KOPT-K1 (cell line): ENCODE measurements around the gene ATOSB.
"Not testable (repeated sequence)": the region's sequence is repeated elsewhere in the genome, so short reads cannot be mapped to it uniquely, and the experiment has no call there.

Experiments used
- H3K27ac ChIP-seq: fragments of 200-600 bp; sonication (generic); 2 replicates; pipeline ENCODE4 v1.5.1; 2016; ENCODE audit warnings: antibody characterized with exemption, mild to moderate bottlenecking, low read depth, low read length; ENCODE audit not compliant: poor library complexity, severe bottlenecking
- H3K36me3 ChIP-seq: fragments of 200-600 bp; sonication (generic); 2 replicates; pipeline ENCODE4 v1.5.1; 2017; ENCODE audit warnings: antibody characterized with exemption, mild to moderate bottlenecking, low read length, moderate library complexity; ENCODE audit not compliant: insufficient read depth
- H3K9me3 ChIP-seq: fragments of 200-600 bp; sonication (generic); 2 replicates; pipeline ENCODE4 v1.5.1; 2017; ENCODE audit warnings: antibody characterized with exemption, low read length, mild to moderate bottlenecking; ENCODE audit not compliant: insufficient read depth, poor library complexity, severe bottlenecking

Gene ATOSB, protein sequence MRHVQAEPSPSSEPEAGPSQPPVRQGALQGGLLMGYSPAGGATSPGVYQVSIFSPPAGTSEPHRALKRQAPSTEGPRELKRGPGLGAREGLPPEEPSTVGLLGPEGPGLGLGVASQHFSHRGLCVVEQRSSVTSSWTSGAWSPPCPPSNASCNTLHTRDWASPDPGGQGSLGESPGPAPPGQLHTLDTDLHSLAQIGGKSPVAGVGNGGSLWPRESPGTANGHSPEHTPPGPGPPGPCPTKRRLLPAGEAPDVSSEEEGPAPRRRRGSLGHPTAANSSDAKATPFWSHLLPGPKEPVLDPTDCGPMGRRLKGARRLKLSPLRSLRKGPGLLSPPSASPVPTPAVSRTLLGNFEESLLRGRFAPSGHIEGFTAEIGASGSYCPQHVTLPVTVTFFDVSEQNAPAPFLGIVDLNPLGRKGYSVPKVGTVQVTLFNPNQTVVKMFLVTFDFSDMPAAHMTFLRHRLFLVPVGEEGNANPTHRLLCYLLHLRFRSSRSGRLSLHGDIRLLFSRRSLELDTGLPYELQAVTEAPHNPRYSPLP

GRCh38 chr9:35115680-35116538 is at the start of gene ATOSB:
TSS of gene ATOSB (minus strand) at chr9:35115862. CDS start at chr9:35108274, 7,588 bp downstream.
- Histone ChIP-seq H3K36me3 (no peaks in the 10 kb centered on the region), H3K27ac (peak within 1 kb of the TSS; percentile 69), H3K9me3 (no peaks in the 10 kb centered on the region)

GRCh38 chr9:35164711-35165110 is 49.0 kb upstream of the ATOSB start:
- Histone ChIP-seq H3K9me3 (peaks cover 10% of the 10 kb centered on the region), H3K27ac (no peak overlapping the region), H3K36me3 (no peaks in the 10 kb centered on the region)

- Histone ChIP-seq H3K9me3 (peaks cover 10% of the 10 kb centered on the region), H3K36me3 (no peaks in the 10 kb centered on the region), H3K27ac (no peak overlapping the region)
Observed at GRCh38 chr9:35163413-35163812, 47.8 kb upstream of the ATOSB start.

DNA sequence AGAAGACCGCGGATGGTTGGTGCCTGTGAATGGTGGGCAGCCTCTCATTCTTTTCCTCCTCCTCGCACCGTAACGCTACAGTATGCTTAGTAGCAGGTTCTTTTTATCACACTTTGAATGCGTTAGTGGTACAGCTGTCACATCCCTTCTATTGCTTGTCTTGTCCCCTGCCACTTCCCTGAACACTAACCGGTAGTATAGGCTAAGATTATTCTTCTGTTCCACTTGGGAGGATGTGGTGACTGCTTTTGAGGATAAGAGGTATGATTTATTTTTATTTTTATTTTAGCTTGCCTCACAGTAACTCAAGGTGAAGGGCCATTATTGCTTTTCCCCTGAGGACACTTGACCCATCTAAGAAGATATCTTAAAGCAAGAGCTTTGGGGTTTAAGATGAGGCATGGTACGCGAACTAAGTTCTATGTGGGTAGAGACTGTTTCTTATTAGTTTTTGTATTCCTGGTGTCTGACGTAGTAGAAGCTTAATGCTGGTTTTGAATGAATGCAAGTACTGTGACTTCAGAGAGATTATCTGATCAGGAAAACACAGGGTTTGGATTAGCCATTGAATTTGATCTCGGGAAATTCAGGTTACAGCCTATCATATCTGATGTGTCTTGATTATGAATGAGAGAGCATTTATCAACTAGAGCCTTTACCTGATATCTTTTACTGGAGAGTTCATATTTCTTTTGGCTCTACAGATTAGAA is 47.1 kb upstream of the ATOSB start:
- peaks cover 10% of the 10 kb centered on the region for H3K9me3 ChIP-seq
- no peaks in the 10 kb centered on the region for H3K36me3 ChIP-seq
- H3K27ac ChIP-seq: no peak overlapping the region

GRCh38 chr9:35161713-35162604 is 46.3 kb upstream of the ATOSB start, which contains the start of gene UNC13B:
TSS of gene UNC13B (plus strand) at chr9:35162009. CDS start at chr9:35162284, 275 bp downstream.
- H3K36me3 ChIP-seq: no peaks in the 10 kb centered on the region
- no peak within 1 kb of the TSS for H3K27ac ChIP-seq
- H3K9me3 ChIP-seq: peaks cover 10% of the 10 kb centered on the region

GRCh38 chr9:35158501-35159280 is 43.0 kb upstream of the ATOSB start:
- Histone ChIP-seq H3K27ac (no peak overlapping the region), H3K36me3 (no peaks in the 10 kb centered on the region), H3K9me3 (peaks cover 10% of the 10 kb centered on the region)

DNA sequence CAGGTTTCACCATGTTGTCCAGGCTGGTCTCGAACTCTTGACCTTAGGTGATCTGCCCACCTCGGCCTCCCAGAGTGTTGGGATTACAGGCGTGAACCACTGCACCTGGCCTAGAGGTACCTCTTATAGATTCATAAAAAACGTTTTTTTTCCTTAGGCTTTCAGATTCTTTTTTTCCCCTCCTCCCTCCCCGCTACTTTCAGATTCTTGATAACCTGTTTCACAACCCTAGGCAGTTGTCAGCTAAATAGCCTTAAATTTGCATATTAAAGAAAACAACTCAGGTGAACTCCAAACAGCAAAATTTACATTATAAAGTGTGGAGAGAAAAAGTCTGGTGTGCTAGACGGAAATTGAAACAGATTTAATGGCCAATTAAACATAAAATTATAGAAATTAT is 42.2 kb upstream of the ATOSB start:
- H3K9me3 ChIP-seq: peaks cover 10% of the 10 kb centered on the region
- not testable (repeated sequence) for H3K27ac ChIP-seq, H3K36me3 ChIP-seq

DNA sequence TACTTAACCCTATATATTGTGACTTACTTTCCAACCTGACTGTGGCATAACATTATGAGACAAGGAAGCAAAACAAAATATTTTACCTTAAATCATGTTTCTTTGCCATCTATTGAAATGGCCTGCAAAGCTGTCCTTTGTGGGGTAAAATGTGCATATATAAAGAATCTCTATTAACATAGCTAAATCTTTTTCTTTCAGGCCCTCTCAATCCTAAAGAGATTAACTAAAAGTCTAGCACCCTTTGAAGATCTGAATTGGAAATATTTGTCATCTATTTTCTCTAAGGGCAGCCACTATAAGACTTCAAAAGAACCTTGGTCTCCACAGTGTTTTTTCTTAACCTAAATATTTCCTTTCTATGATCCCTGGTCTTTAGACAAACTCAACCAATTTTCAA is 41.1 kb upstream of the ATOSB start:
- no peaks in the 10 kb centered on the region for H3K36me3 ChIP-seq
- H3K9me3 ChIP-seq: peaks cover 5% of the 10 kb centered on the region
- no peak overlapping the region for H3K27ac ChIP-seq

DNA sequence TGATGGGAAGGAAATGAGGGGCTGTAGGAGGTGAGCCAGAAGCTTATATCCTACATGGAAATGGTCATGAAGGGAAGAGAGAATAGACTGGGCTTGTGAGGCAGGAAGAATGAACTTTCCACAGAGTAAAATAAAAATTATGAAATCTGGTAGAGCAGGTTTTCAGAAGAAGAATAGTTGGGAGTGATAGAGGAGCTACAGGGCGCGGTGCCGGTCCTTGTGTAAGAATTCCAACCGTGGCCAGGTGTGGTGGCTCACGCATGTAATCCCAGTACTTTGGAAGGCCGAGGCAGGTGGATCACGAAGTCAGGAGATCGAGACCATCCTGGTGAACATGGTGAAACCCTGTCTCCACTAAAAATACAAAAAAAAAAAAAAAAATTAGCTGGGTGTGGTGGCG is 37.3 kb upstream of the ATOSB start:
- Histone ChIP-seq H3K27ac (no peak overlapping the region), H3K36me3 (no peaks in the 10 kb centered on the region), H3K9me3 (peaks cover 31% of the 10 kb centered on the region)

DNA sequence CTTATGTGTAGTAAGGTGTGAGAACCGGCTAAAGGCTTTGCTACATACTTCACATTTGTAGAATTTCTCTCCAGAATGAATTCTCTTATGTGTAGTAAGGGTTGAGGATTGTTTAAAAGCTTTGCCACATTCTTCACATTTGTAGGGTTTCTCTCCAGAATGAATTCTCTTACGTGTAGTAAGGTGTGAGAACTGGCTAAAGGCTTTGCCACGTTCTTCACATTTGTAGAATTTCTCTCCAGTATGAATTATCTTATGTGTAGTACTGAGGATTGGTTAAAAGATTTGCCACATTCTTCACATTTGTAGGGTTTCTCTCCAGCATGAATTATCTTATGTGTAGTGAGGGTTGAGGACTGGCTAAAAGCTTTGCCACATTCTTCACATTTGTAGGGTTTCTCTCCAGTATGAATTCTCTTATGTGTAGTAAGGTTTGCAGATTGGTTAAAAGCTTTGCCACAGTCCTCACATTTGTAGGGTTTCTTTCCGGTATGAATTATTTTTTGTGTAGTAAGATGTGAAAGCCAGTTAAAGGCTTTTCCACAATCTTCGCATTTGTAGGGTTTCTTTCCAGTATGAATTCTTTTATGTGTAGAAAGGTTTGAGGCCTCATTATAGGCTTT is 32.4 kb upstream of the ATOSB start:
- H3K9me3 ChIP-seq: peaks cover 41% of the 10 kb centered on the region
- H3K36me3 ChIP-seq, H3K27ac ChIP-seq: not testable (repeated sequence)

- H3K27ac ChIP-seq: no peak overlapping the region
- H3K36me3 ChIP-seq: no peaks in the 10 kb centered on the region
- peaks cover 23% of the 10 kb centered on the region for H3K9me3 ChIP-seq
Observed at GRCh38 chr9:35142037-35142436, 26.4 kb upstream of the ATOSB start.

DNA sequence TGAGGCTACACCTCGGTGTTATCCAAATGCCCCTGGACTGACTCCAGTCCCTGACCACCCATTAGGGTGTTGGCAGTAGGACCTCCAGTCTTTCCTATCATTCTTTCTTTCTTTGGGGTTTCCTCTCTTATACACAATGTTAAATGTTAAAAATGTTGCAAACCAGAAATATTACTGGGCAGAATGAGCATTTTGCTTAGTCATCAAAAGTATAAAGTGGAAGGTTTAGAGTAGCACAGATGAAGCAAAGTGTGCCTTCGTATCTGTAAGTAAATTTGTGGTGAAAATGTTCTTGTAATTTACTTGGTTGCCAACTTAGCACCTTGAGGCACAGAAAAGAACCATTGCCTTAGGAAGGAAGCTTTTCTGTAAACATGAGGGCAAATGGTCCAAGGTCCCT is 24.4 kb upstream of the ATOSB start:
- H3K36me3 ChIP-seq: no peaks in the 10 kb centered on the region
- no peak overlapping the region for H3K27ac ChIP-seq
- peaks cover 22% of the 10 kb centered on the region for H3K9me3 ChIP-seq

- Histone ChIP-seq H3K9me3 (peaks cover 22% of the 10 kb centered on the region), H3K27ac (no peak overlapping the region), H3K36me3 (no peaks in the 10 kb centered on the region)
Observed at GRCh38 chr9:35136866-35137265, 21.2 kb upstream of the ATOSB start.
